Testis (tissue), 5 donors: ENCODE data around the gene FAM3B. TPM values are rescaled to one million over a fixed set of nuclear protein-coding genes. Genes with fewer than 3 reads are reported as not detected.

Source experiments
- DNase-seq: peaks from one replicate; pipeline ENCODE4 v3.0.0-alpha.2; 2019
- H3K27ac ChIP-seq, 2 donors: fragments of 200-600 bp; sonication (generic); one replicate each; pipeline ENCODE4 v1.5.1; 2019
- H3K27me3 ChIP-seq: fragments of 200-600 bp; sonication (generic); one replicate; pipeline ENCODE4 v1.5.1; 2019
- H3K36me3 ChIP-seq: fragments of 200-600 bp; sonication (generic); one replicate; pipeline ENCODE4 v1.5.1; 2017; ENCODE audit warnings: low read depth; ENCODE audit errors: missing control alignments
- H3K4me1 ChIP-seq: fragments of 200-600 bp; sonication (generic); one replicate; pipeline ENCODE4 v1.5.1; 2019
- H3K4me3 ChIP-seq, 2 donors: fragments of 200-600 bp; sonication (generic); one replicate each; pipeline ENCODE4 v1.5.1; 2017 to 2019
- H3K9me3 ChIP-seq: fragments of 200-600 bp; sonication (generic); one replicate; pipeline ENCODE4 v1.5.1; 2017
- CTCF ChIP-seq, 3 experiments: fragments of 450-650 bp in 2 of 3; fragments of 200-600 bp in 1 of 3; sonication (generic) in 1 of 3; IDR thresholded peaks; one replicate each; pipeline ENCODE4 v1.5.1; 2016 to 2019; ENCODE audit warnings: antibody characterized with exemption in 3 of 3, mild to moderate bottlenecking in 2 of 3, moderate library complexity in 1 of 3
- POLR2A ChIP-seq: fragments of 450-650 bp; IDR thresholded peaks from one replicate; pipeline ENCODE4 v1.6.1; 2017; ENCODE audit warnings: antibody characterized with exemption, mild to moderate bottlenecking, moderate library complexity
- WGBS, 2 donors: methylation state at CpG; one replicate each; pipeline ENCODE4 v1.1.5; 2018; 5-methylcytosine and 5-hydroxymethylcytosine counted together
- intact Hi-C: fragments of 100-400 bp; cut with DNase I; formaldehyde crosslinking; loops from one replicate; pipeline ENCODE4 v1.15.1; 2023; ENCODE audit warnings: low total_unique reads
- long read RNA-seq, 2 donors: transcript quantifications; one replicate each; lab custom pipeline, GENCODE V29; 2026
- polyA plus RNA-seq: library from polyadenylated mRNA; stranded (reverse); fragments of 350-450 nt; fragmentation: Illumina TruSeq; extraction: RNeasy Lipid Tissue Mini Kit (QIAGEN cat#74804); gene quantifications from one replicate; pipeline ENCODE4 v1.2.3, GENCODE V29; 2014; ENCODE audit warnings: low read depth, low replicate concordance; ENCODE audit not compliant: insufficient read depth
- total RNA-seq, 2 donors: library from RNA; depleted of rRNA; stranded (reverse); fragments of >200 nt; gene quantifications; one replicate each; pipeline ENCODE4 v1.2.3, GENCODE V29; 2016

The FAM3B gene
- total RNA-seq (1 to 10 TPM; 4.9 to 9.4 TPM), polyA plus RNA-seq (14.1 TPM)
- long read RNA-seq, donor 1, result 0 reads
- long read RNA-seq, donor 2, partial matches to known transcripts, result 0 of 1 reads
- long read RNA-seq, donor 2, other reads (novel, unspliced or antisense), result 0 of 1 reads

- intact Hi-C loops, result no loop called here
- Histone ChIP-seq H3K4me3 (peak within 1 kb of the TSS in 1 of 2 donors; percentile 17), H3K4me1 (peaks cover 6% of the 10 kb centered on the region), H3K27ac (no peak within 1 kb of the TSS), H3K9me3 (no peaks in the 10 kb centered on the region), H3K36me3 (no peaks in the 10 kb centered on the region), H3K27me3 (no peaks in the 10 kb centered on the region)
- no peak for TF ChIP-seq CTCF (IDR thresholded peaks at IDR 0.05)
- TF ChIP-seq POLR2A, result no peak
- no peak for DNase-seq
- 11 to 13% methylated on average over 7 to 49 of the region's 55 CpGs for WGBS, 2 donors
Measured at GRCh38 chr21:41316200-41317062, at the start of gene FAM3B. Gene FAM3B (plus strand): TSS chr21:41316801. CDS start chr21:41316880, 79 bp downstream.

- Histone ChIP-seq H3K9me3 (no peaks in the 10 kb centered on the region), H3K4me3 (no peak overlapping the region), H3K36me3 (no peaks in the 10 kb centered on the region), H3K4me1 (no peaks in the 10 kb centered on the region), H3K27me3 (no peaks in the 10 kb centered on the region), H3K27ac (no peak overlapping the region)
- no peak for DNase-seq
- intact Hi-C loops, result no loop called here
- 76 to 94% methylated on average over 2 of the region's 2 CpGs for WGBS, 2 donors
- TF ChIP-seq POLR2A, result no peak
- TF ChIP-seq CTCF (IDR thresholded peaks at IDR 0.05), result no peak
Measured at GRCh38 chr21:41267346-41267745, 49.3 kb upstream of the FAM3B start.

GRCh38 chr21:41269535-41269934 is 47.1 kb upstream of the FAM3B start:
- H3K9me3 ChIP-seq, result no peaks in the 10 kb centered on the region
- no peaks in the 10 kb centered on the region for H3K27me3 ChIP-seq
- H3K4me3 ChIP-seq, result no peak overlapping the region
- WGBS, 2 donors, result 50 to 68% methylated on average over 1 of the region's 1 CpG
- H3K4me1 ChIP-seq, result no peaks in the 10 kb centered on the region
- DNase-seq, result no peak
- TF ChIP-seq CTCF (IDR thresholded peaks at IDR 0.05) (no peak), POLR2A (no peak)
- H3K27ac ChIP-seq, result no peak overlapping the region
- intact Hi-C loops, result no loop called here
- no peaks in the 10 kb centered on the region for H3K36me3 ChIP-seq

- no peak overlapping the region for H3K27ac ChIP-seq
- no peak for DNase-seq
- TF ChIP-seq CTCF (IDR thresholded peaks at IDR 0.05), result no peak
- TF ChIP-seq POLR2A, result no peak
- H3K36me3 ChIP-seq, result no peaks in the 10 kb centered on the region
- intact Hi-C loops, result no loop called here
- H3K4me3 ChIP-seq, result no peak overlapping the region
- no peaks in the 10 kb centered on the region for H3K9me3 ChIP-seq
- no peaks in the 10 kb centered on the region for H3K27me3 ChIP-seq
- WGBS, 2 donors, result 84 to 86% methylated on average over 12 of the region's 12 CpGs
- peaks cover 3% of the 10 kb centered on the region for H3K4me1 ChIP-seq
Measured at GRCh38 chr21:41277196-41277595, 39.4 kb upstream of the FAM3B start.
